Bronchial epithelial cell (primary cell): Measurements from ENCODE around the gene ACSL4. TPM values are rescaled to one million over a fixed set of nuclear protein-coding genes. Genes with fewer than 3 reads are reported as not detected.
A peak's percentile ranks its signal among the peaks of the same experiment; 100 is the strongest.

Source experiments
- DNase-seq: peaks from one replicate; pipeline ENCODE4 v3.0.0-alpha.2; 2010; ENCODE audit warnings: low read depth
- FAIRE-seq: peaks from 2 replicates; lab custom pipeline; 2011; peaks lifted over from hg19 to GRCh38; lab: Jason Lieb, UNC
- H3K27me3 ChIP-seq: 2 replicates; pipeline ENCODE4 v1.5.1; 2011; ENCODE audit warnings: low read length; ENCODE audit not compliant: control insufficient read depth, insufficient read depth
- H3K36me3 ChIP-seq: 2 replicates; pipeline ENCODE4 v1.5.1; 2011; ENCODE audit warnings: low read length; ENCODE audit not compliant: control insufficient read depth, insufficient read depth
- H3K4me3 ChIP-seq: 2 replicates; pipeline ENCODE4 v1.5.1; 2011; ENCODE audit warnings: mild to moderate bottlenecking, low read depth, low read length, control low read depth
- total RNA-seq: library from RNA; depleted of rRNA; stranded (reverse); fragments of >200 nt; gene quantifications from 2 replicates; pipeline ENCODE4 v1.2.1, GENCODE V29; 2014
- TF ChIP-seq, protein P1 (sequence below): IDR thresholded peaks from 2 replicates; pipeline ENCODE4 v1.5.1; 2011; ENCODE audit warnings: mild to moderate bottlenecking, moderate library complexity, low read length, control low read depth, inconsistent platforms; ENCODE audit not compliant: insufficient read depth, severe bottlenecking

Gene ACSL4
- total RNA-seq, 1 donor from 2014 or later, result 57.9 TPM

DNA sequence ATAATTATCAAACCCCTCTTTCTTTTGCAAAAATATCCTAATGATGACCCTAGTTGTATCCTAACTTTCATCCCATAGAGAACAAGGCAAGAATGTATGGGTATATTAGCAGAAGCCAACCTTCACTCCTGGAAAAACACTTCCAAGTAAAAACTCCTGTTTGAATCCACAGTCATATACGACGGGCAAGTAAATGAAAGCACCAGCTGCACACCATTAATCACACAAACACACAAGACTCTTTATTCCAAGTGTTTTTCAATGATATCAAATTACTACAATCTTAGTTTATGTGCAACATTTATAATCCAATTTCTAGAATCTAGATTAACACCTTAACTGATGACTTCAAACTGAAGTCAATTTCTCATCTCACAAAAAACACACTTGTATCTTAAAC, 22.9 kb downstream of the ACSL4 start:
- Histone ChIP-seq H3K27me3 (no peaks in the 10 kb centered on the region), H3K4me3 (no peak overlapping the region), H3K36me3 (no peaks in the 10 kb centered on the region)
- FAIRE-seq (no peak), DNase-seq (no peak)
- TF ChIP-seq, protein P1, sequence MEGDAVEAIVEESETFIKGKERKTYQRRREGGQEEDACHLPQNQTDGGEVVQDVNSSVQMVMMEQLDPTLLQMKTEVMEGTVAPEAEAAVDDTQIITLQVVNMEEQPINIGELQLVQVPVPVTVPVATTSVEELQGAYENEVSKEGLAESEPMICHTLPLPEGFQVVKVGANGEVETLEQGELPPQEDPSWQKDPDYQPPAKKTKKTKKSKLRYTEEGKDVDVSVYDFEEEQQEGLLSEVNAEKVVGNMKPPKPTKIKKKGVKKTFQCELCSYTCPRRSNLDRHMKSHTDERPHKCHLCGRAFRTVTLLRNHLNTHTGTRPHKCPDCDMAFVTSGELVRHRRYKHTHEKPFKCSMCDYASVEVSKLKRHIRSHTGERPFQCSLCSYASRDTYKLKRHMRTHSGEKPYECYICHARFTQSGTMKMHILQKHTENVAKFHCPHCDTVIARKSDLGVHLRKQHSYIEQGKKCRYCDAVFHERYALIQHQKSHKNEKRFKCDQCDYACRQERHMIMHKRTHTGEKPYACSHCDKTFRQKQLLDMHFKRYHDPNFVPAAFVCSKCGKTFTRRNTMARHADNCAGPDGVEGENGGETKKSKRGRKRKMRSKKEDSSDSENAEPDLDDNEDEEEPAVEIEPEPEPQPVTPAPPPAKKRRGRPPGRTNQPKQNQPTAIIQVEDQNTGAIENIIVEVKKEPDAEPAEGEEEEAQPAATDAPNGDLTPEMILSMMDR, result no peak

- H3K4me3 ChIP-seq, result no peak overlapping the region
- TF ChIP-seq, protein P1, result no peak
- H3K36me3 ChIP-seq, result no peaks in the 10 kb centered on the region
- H3K27me3 ChIP-seq, result no peaks in the 10 kb centered on the region
- DNase-seq, result peak; percentile 81
- FAIRE-seq, result no peak
These were observed 23.9 kb downstream of the ACSL4 start for GRCh38 chrX:109709129-109709631.

- FAIRE-seq (no peak), DNase-seq (no peak)
- TF ChIP-seq, protein P1, result no peak
- Histone ChIP-seq H3K27me3 (no peaks in the 10 kb centered on the region), H3K4me3 (no peak overlapping the region), H3K36me3 (no peaks in the 10 kb centered on the region)
These were observed 25.3 kb downstream of the ACSL4 start for GRCh38 chrX:109707720-109708119.

- DNase-seq, result no peak
These were observed 25.7 kb downstream of the ACSL4 start for GRCh38 chrX:109707319-109707718.

DNA sequence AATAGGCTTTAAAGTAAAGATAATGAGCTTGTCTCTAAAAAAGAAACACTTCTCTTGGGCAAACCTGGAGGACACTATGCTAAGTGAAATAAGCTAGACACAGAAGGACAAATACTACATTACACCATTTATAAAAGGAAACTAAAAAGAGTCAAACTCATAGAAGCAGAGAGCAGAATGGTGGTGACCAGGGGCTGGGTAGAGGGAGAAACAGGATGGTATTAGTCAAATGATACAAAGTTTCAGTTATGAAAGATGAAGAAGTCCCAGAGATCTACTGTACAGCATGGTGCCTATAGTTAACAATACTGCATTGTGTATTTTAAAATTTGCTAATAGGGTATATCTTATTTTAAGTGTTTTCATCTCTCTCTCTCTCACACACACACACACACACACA, 28.5 kb downstream of the ACSL4 start:
- Histone ChIP-seq H3K27me3 (no peaks in the 10 kb centered on the region), H3K36me3 (no peaks in the 10 kb centered on the region), H3K4me3 (no peak overlapping the region)
- no peak for FAIRE-seq
- DNase-seq, result no peak
- TF ChIP-seq, protein P1, result no peak

More at GRCh38 chrX:109707319-109707718, 25.7 kb downstream of the ACSL4 start:
- TF ChIP-seq, protein P1, result no peak
- H3K36me3 ChIP-seq, result no peaks in the 10 kb centered on the region
- FAIRE-seq, result no peak
- no peak overlapping the region for H3K4me3 ChIP-seq
- H3K27me3 ChIP-seq, result no peaks in the 10 kb centered on the region

- FAIRE-seq (no peak), DNase-seq (no peak)
- no peaks in the 10 kb centered on the region for H3K36me3 ChIP-seq
- H3K27me3 ChIP-seq, result no peaks in the 10 kb centered on the region
- TF ChIP-seq, protein P1, result no peak
- H3K4me3 ChIP-seq, result no peak overlapping the region
These were observed 35.2 kb downstream of the ACSL4 start for GRCh38 chrX:109697855-109698254.
